ENCODE results near the gene PARVG.

GRCh38 chr22:44180706-44181032 lies at the start of gene PARVG:
- TF ChIP-seq CTCF (IDR thresholded peaks at IDR 0.05) (no peak), EP300 (IDR thresholded peaks at IDR 0.05) (no peak)

All from esophagus muscularis mucosa (tissue), 3 donors.